ENCODE results near the gene ADAM15. TPM values are rescaled to one million over a fixed set of nuclear protein-coding genes. Genes with fewer than 3 reads are reported as not detected.

Gene ADAM15
- polyA plus RNA-seq, 1 donor from 2014 or later, result 24.8 TPM

DNA sequence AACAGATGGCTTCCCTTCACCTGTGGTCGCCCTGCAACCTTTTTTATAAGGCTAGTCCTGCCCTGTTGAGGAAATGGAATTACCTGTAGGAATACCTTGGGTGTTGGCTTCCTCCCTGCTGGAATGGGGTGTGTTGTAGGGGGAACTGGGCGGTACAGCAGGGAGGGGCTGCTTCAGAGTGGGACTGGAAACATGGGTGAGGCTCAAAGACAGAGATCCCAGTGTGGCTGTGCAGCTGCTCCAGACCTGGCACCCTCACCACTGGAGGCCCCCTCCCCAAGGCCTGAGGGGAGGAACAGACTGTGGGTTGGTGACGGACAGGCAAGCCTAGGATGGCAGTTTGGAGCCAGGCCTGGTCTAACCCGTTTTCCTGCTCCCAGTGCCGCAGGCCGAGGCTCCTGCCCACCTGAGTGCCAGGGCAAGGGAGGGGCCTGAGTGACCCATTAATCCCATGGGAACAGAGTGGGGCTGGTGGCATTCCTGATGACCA is 32.0 kb downstream of the ADAM15 start:
- Histone ChIP-seq H3K9ac (ENCODE audit: low read length) (peak overlapping the region; percentile 44), H3K4me2 (ENCODE audit: low read length) (no peak overlapping the region), H3K9me2 (ENCODE audit: insufficient read depth, low read length) (no peaks in the 10 kb centered on the region), H3K36me3 (ENCODE audit: insufficient read depth, low read length) (no peaks in the 10 kb centered on the region), H3K27me3 (ENCODE audit: insufficient read depth, low read depth, low read length) (no peaks in the 10 kb centered on the region), H3K4me3 (ENCODE audit: low read length) (peak overlapping the region; percentile 99), H3K9me3 (ENCODE audit: low read length) (no peaks in the 10 kb centered on the region), H3K27ac (ENCODE audit: low read length) (no peak overlapping the region), H3F3A (ENCODE audit: insufficient read depth, low read length, poor library complexity, severe bottlenecking) (peaks cover 7% of the 10 kb centered on the region), H4K20me1 (ENCODE audit: insufficient read depth) (peaks cover 33% of the 10 kb centered on the region), H2AFZ (ENCODE audit: low read depth, low read length) (no peak overlapping the region), H3K79me2 (replicated peaks; ENCODE audit: insufficient read depth, low read length) (peaks cover 27% of the 10 kb centered on the region)
- no peak for TF ChIP-seq TAF1 (IDR thresholded peaks at IDR 0.05; ENCODE audit: low read depth)
- no peak for TF ChIP-seq SMC3 (conservative IDR thresholded peaks at IDR 0.05; ENCODE audit: poor library complexity)
- TF ChIP-seq, protein P1, sequence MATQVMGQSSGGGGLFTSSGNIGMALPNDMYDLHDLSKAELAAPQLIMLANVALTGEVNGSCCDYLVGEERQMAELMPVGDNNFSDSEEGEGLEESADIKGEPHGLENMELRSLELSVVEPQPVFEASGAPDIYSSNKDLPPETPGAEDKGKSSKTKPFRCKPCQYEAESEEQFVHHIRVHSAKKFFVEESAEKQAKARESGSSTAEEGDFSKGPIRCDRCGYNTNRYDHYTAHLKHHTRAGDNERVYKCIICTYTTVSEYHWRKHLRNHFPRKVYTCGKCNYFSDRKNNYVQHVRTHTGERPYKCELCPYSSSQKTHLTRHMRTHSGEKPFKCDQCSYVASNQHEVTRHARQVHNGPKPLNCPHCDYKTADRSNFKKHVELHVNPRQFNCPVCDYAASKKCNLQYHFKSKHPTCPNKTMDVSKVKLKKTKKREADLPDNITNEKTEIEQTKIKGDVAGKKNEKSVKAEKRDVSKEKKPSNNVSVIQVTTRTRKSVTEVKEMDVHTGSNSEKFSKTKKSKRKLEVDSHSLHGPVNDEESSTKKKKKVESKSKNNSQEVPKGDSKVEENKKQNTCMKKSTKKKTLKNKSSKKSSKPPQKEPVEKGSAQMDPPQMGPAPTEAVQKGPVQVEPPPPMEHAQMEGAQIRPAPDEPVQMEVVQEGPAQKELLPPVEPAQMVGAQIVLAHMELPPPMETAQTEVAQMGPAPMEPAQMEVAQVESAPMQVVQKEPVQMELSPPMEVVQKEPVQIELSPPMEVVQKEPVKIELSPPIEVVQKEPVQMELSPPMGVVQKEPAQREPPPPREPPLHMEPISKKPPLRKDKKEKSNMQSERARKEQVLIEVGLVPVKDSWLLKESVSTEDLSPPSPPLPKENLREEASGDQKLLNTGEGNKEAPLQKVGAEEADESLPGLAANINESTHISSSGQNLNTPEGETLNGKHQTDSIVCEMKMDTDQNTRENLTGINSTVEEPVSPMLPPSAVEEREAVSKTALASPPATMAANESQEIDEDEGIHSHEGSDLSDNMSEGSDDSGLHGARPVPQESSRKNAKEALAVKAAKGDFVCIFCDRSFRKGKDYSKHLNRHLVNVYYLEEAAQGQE (IDR thresholded peaks at IDR 0.05; ENCODE audit: borderline replicate concordance), result no peak
- TF ChIP-seq, protein P2, sequence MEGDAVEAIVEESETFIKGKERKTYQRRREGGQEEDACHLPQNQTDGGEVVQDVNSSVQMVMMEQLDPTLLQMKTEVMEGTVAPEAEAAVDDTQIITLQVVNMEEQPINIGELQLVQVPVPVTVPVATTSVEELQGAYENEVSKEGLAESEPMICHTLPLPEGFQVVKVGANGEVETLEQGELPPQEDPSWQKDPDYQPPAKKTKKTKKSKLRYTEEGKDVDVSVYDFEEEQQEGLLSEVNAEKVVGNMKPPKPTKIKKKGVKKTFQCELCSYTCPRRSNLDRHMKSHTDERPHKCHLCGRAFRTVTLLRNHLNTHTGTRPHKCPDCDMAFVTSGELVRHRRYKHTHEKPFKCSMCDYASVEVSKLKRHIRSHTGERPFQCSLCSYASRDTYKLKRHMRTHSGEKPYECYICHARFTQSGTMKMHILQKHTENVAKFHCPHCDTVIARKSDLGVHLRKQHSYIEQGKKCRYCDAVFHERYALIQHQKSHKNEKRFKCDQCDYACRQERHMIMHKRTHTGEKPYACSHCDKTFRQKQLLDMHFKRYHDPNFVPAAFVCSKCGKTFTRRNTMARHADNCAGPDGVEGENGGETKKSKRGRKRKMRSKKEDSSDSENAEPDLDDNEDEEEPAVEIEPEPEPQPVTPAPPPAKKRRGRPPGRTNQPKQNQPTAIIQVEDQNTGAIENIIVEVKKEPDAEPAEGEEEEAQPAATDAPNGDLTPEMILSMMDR (IDR thresholded peaks at IDR 0.05; ENCODE audit: poor library complexity, severe bottlenecking), result no peak
- TF ChIP-seq RAD21 (conservative IDR thresholded peaks at IDR 0.05), result no peak
- no peak for TF ChIP-seq EZH2 (IDR thresholded peaks at IDR 0.05; ENCODE audit: borderline replicate concordance, insufficient read depth, low read length, poor library complexity, severe bottlenecking)
- no peak for TF ChIP-seq MXI1 (conservative IDR thresholded peaks at IDR 0.05; ENCODE audit: poor library complexity, severe bottlenecking)
- TF ChIP-seq POLR2AphosphoS5 (IDR thresholded peaks at IDR 0.05), result no peak
- TF ChIP-seq EP300 (conservative IDR thresholded peaks at IDR 0.05; ENCODE audit: poor library complexity, severe bottlenecking), result no peak

DNA sequence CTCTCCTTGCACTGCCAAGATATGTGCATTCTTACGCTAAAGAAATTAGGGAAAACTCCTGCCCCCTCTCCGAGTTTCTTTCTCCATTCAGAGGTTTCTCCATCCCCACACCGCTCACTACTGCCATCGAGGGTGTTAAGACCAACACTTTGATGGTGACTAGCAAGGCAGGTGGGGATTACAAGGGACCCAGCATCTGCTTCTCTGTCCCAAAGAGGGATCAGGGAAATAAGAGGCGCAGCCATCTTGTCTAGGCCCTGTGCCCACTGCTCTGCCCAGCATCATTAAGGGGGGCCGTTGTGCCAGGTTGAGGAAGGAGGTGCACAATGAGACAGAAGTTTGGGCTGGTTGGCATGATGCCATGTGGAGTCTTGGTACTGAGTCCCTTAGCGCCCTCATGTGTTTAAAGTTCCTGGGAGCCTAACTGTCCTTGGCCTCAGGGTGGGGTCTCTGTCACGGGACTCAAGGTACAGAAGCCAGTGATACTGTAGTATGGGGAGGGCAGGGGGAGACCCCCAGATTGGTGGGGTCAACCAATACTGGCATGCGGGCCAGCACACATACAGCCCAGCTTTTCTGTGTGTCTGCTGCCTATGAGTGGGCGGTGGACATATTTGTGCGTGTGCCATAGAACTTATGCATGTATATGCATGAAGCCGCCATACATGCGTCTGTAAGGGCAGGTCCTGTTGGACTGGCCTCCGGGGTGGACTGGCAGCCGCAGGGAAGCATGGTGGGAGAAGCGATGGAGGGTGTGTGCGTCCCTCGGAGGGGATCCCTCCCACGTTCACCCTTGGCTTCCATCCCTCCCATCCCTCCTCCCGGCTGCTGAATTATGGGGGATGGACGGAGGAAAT is 33.0 kb downstream of the ADAM15 start:
- H3K9ac ChIP-seq (ENCODE audit: low read length), result peak overlapping the region; percentile 64
- H3K27ac ChIP-seq (ENCODE audit: low read length), result peak overlapping the region; percentile 79

More for the DNA sequence above, 33.0 kb downstream of the ADAM15 start:
- peak overlapping the region; percentile 85 for H3K4me2 ChIP-seq (ENCODE audit: low read length)
- H2AFZ ChIP-seq (ENCODE audit: low read depth, low read length), result no peak overlapping the region
- H3K27me3 ChIP-seq (ENCODE audit: insufficient read depth, low read depth, low read length), result no peaks in the 10 kb centered on the region
- peaks cover 26% of the 10 kb centered on the region for H3K79me2 ChIP-seq (replicated peaks; ENCODE audit: insufficient read depth, low read length)
- no peaks in the 10 kb centered on the region for H3K9me2 ChIP-seq (ENCODE audit: insufficient read depth, low read length)
- H4K20me1 ChIP-seq (ENCODE audit: insufficient read depth), result peaks cover 33% of the 10 kb centered on the region
- no peaks in the 10 kb centered on the region for H3K9me3 ChIP-seq (ENCODE audit: low read length)
- peak; percentile 42 for TF ChIP-seq MXI1 (conservative IDR thresholded peaks at IDR 0.05; ENCODE audit: poor library complexity, severe bottlenecking)
- TF ChIP-seq, protein P2 (IDR thresholded peaks at IDR 0.05; ENCODE audit: poor library complexity, severe bottlenecking), result no peak
- no peak for TF ChIP-seq POLR2AphosphoS5 (IDR thresholded peaks at IDR 0.05)
- H3K4me3 ChIP-seq (ENCODE audit: low read length), result peak overlapping the region; percentile 82
- H3F3A ChIP-seq (ENCODE audit: insufficient read depth, low read length, poor library complexity, severe bottlenecking), result peaks cover 7% of the 10 kb centered on the region
- H3K36me3 ChIP-seq (ENCODE audit: insufficient read depth, low read length), result no peaks in the 10 kb centered on the region

All from neural cell (in vitro differentiated cells).